H1 (cell line): Measurements from ENCODE around the gene CD247. TPM values are rescaled to one million over a fixed set of nuclear protein-coding genes. Genes with fewer than 3 reads are reported as not detected.

Source experiments
- ASH2L ChIP-seq: fragments of 200-600, 300-600 bp; sonication (generic); IDR thresholded peaks from one replicate; pipeline ENCODE4 v1.7.1; 2017; ENCODE audit warnings: low read length
- CEBPB ChIP-seq: IDR thresholded peaks from 2 replicates; pipeline ENCODE4 v1.6.1; 2012; ENCODE audit warnings: low read depth, low read length
- CHD7 ChIP-seq: fragments of 300-600 bp; sonication (generic); IDR thresholded peaks from 2 replicates; pipeline ENCODE4 v1.7.1; 2012; ENCODE audit warnings: low read length, moderate library complexity, mild to moderate bottlenecking, inconsistent platforms; ENCODE audit not compliant: insufficient replicate concordance
- GABPA ChIP-seq: IDR thresholded peaks from 2 replicates; pipeline ENCODE4 v1.6.1; 2011; ENCODE audit warnings: mild to moderate bottlenecking, low read length, moderate library complexity, borderline replicate concordance; ENCODE audit not compliant: insufficient read depth
- HDAC2 ChIP-seq, 2 experiments: fragments of 300-600 bp in 1 of 2; sonication (generic) in 1 of 2; IDR thresholded peaks; 2 replicates each; pipeline ENCODE4 v1.6.1; 2011 to 2012; ENCODE audit warnings: low read depth in 2 of 2, low read length in 2 of 2, mild to moderate bottlenecking in 2 of 2, moderate library complexity in 2 of 2, borderline replicate concordance in 1 of 2, inconsistent platforms in 1 of 2
- JUND ChIP-seq: IDR thresholded peaks from 2 replicates; pipeline ENCODE4 v1.6.1; 2011; ENCODE audit warnings: mild to moderate bottlenecking, improper control_type of control experiment, low read length
- POLR2AphosphoS5 ChIP-seq: IDR thresholded peaks from 2 replicates; pipeline ENCODE4 v1.6.1; 2011; ENCODE audit warnings: low read depth, low read length
- SIRT6 ChIP-seq: IDR thresholded peaks from one replicate; pipeline ENCODE4 v1.7.1; 2012; ENCODE audit warnings: low read length, inconsistent platforms
- SP1 ChIP-seq: IDR thresholded peaks from 2 replicates; pipeline ENCODE4 v1.6.1; 2011; ENCODE audit warnings: low read depth, low read length
- SP2 ChIP-seq: IDR thresholded peaks from 2 replicates; pipeline ENCODE4 v1.6.1; 2012; ENCODE audit warnings: mild to moderate bottlenecking, low read length, inconsistent platforms
- TAF1 ChIP-seq: IDR thresholded peaks from 2 replicates; pipeline ENCODE4 v1.6.1; 2011; ENCODE audit warnings: mild to moderate bottlenecking, low read depth, low read length
- polyA plus RNA-seq, 7 experiments: library from polyadenylated mRNA; depleted of rRNA in 3 of 7; stranded (reverse) in 5 of 7; unstranded in 2 of 7; fragments of >200 nt in 5 of 7; fragments of 200-250 nt in 2 of 7; gene quantifications; 1 replicate in 5 of 7; 2 replicates in 1 of 7; 4 replicates in 1 of 7; pipeline versions ENCODE4 v1.2.1 to v1.2.3, GENCODE V29; 2011 to 2013; ENCODE audit warnings: missing spikeins in 2 of 7, mixed read lengths in 2 of 7
- total RNA-seq: library from RNA; stranded (reverse); fragmentation: NEBNext Ultra II Directional; extraction: Animal tissue kit (Norgen Biotek cat#: 25700); gene quantifications from 2 replicates; pipeline ENCODE4 v1.2.1, GENCODE V29; 2021
- TF ChIP-seq, protein P1 (sequence below): IDR thresholded peaks from 2 replicates; pipeline ENCODE4 v1.6.1; 2012; ENCODE audit warnings: inconsistent platforms

Gene CD247
- total and polyA plus RNA-seq, 2 of the 8 experiments (the other 6 are each of a cell fraction or from before 2014, with no cell fraction given), result 2.0 to 2.2 TPM

DNA sequence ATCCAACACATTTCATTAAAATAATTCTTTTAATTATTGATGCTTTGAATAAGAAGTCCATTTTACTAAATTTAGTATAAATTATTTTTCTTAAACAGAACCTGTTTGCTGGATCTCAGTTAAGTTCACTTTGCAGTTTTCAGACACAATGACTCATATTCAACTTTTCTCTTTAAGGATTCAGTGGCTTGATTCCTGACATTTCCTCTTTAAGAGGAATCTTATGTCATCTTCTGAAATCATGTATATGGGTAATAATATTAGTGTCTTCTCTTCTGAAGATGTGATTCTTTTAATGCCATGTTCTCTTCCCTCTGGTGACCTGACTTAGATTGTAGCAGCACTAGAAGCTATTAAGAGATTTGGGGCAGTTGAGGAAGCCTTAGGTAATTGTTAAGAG lies 22.7 kb upstream of the CD247 start (continued):
- TF ChIP-seq CHD7, result no peak
- TF ChIP-seq HDAC2 (IDR thresholded peaks at IDR 0.05; ENCODE audit: borderline replicate concordance in 1 of 2, low read depth in 2 of 2, low read length in 2 of 2), result no peak
- no peak for TF ChIP-seq POLR2AphosphoS5
- TF ChIP-seq SP1, result no peak
- TF ChIP-seq TAF1, result no peak
- TF ChIP-seq JUND, result no peak
- TF ChIP-seq, protein P1, sequence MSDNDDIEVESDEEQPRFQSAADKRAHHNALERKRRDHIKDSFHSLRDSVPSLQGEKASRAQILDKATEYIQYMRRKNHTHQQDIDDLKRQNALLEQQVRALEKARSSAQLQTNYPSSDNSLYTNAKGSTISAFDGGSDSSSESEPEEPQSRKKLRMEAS, result no peak
- TF ChIP-seq SP2, result no peak
- no peak for TF ChIP-seq ASH2L
- TF ChIP-seq CEBPB, result no peak
- TF ChIP-seq SIRT6, result no peak
- no peak for TF ChIP-seq GABPA
